ENCODE results near the gene TMEM222. TPM values are rescaled to one million over a fixed set of nuclear protein-coding genes. Genes with fewer than 3 reads are reported as not detected.

The TMEM222 gene
- total RNA-seq, 1 donor from 2014 or later: 46.7 TPM

GRCh38 chr1:27298632-27299384 is 23.2 kb upstream of the TMEM222 start:
- Mint-ChIP-seq H3K4me1 (peaks cover 18% of the 10 kb centered on the region), H3K36me3 (ENCODE audit: low read depth) (peaks cover under 1% of the 10 kb centered on the region), H3K27me3 (ENCODE audit: low read depth) (no peaks in the 10 kb centered on the region), H3K4me3 (no peak overlapping the region), H3K27ac (ENCODE audit: unreplicated experiment) (peak overlapping the region; percentile 93), H3K9me3 (no peaks in the 10 kb centered on the region)
- no peak for DNase-seq (ENCODE audit: low read depth, low spot score)
- no peak for TF ChIP-seq CTCF (conservative IDR thresholded peaks at IDR 0.05)

GRCh38 chr1:27299385-27300271 is 22.3 kb upstream of the TMEM222 start:
- peaks cover 18% of the 10 kb centered on the region for H3K4me1 Mint-ChIP-seq
- peak overlapping the region; percentile 8 for H3K4me3 Mint-ChIP-seq
- DNase-seq (ENCODE audit: low read depth, low spot score): no peak

GRCh38 chr1:27300341-27301051 is 21.5 kb upstream of the TMEM222 start:
- Mint-ChIP-seq H3K4me1 (peaks cover 18% of the 10 kb centered on the region), H3K27me3 (ENCODE audit: low read depth) (no peaks in the 10 kb centered on the region), H3K36me3 (ENCODE audit: low read depth) (no peaks in the 10 kb centered on the region), H3K9me3 (no peaks in the 10 kb centered on the region), H3K4me3 (no peak overlapping the region), H3K27ac (ENCODE audit: unreplicated experiment) (no peak overlapping the region)
- DNase-seq (ENCODE audit: low read depth, low spot score): peak; percentile 85
- TF ChIP-seq CTCF (conservative IDR thresholded peaks at IDR 0.05): peak; percentile 98

More at GRCh38 chr1:27299385-27300271, 22.3 kb upstream of the TMEM222 start:
- Mint-ChIP-seq H3K27me3 (ENCODE audit: low read depth) (no peaks in the 10 kb centered on the region), H3K9me3 (no peaks in the 10 kb centered on the region), H3K27ac (ENCODE audit: unreplicated experiment) (peak overlapping the region; percentile 93), H3K36me3 (ENCODE audit: low read depth) (no peaks in the 10 kb centered on the region)
- TF ChIP-seq CTCF (conservative IDR thresholded peaks at IDR 0.05): no peak

GRCh38 chr1:27301052-27301422 is 20.9 kb upstream of the TMEM222 start:
- H3K4me3 Mint-ChIP-seq: no peak overlapping the region
- peaks cover 18% of the 10 kb centered on the region for H3K4me1 Mint-ChIP-seq
- no peak for TF ChIP-seq CTCF (conservative IDR thresholded peaks at IDR 0.05)
- H3K36me3 Mint-ChIP-seq (ENCODE audit: low read depth): no peaks in the 10 kb centered on the region
- H3K27ac Mint-ChIP-seq (ENCODE audit: unreplicated experiment): no peak overlapping the region
- no peak for DNase-seq (ENCODE audit: low read depth, low spot score)
- H3K27me3 Mint-ChIP-seq (ENCODE audit: low read depth): no peaks in the 10 kb centered on the region
- H3K9me3 Mint-ChIP-seq: no peaks in the 10 kb centered on the region

GRCh38 chr1:27301582-27302199 is 20.3 kb upstream of the TMEM222 start:
- Mint-ChIP-seq H3K4me3 (no peak overlapping the region), H3K9me3 (no peaks in the 10 kb centered on the region), H3K27ac (ENCODE audit: unreplicated experiment) (peak overlapping the region; percentile 17), H3K27me3 (ENCODE audit: low read depth) (no peaks in the 10 kb centered on the region), H3K4me1 (peaks cover 19% of the 10 kb centered on the region), H3K36me3 (ENCODE audit: low read depth) (no peaks in the 10 kb centered on the region)
- DNase-seq (ENCODE audit: low read depth, low spot score): no peak
- no peak for TF ChIP-seq CTCF (conservative IDR thresholded peaks at IDR 0.05)
